Neural crest cell (in vitro differentiated cells): ENCODE measurements around the gene NSD2. TPM values are rescaled to one million over a fixed set of nuclear protein-coding genes. Genes with fewer than 3 reads are reported as not detected.

Source experiments
- DNase-seq: peaks from one replicate; pipeline ENCODE4 v3.0.0; 2021; ENCODE audit warnings: low read depth, mixed read lengths, low spot score
- H3K27ac Mint-ChIP-seq: one replicate; pipeline ENCODE4 v1.8.0; 2021; ENCODE audit warnings: mild to moderate bottlenecking, mixed read lengths; ENCODE audit not compliant: unreplicated experiment
- H3K27me3 Mint-ChIP-seq: 2 replicates; pipeline ENCODE4 v1.8.0; 2021; ENCODE audit warnings: low read depth, mild to moderate bottlenecking, mixed read lengths
- H3K36me3 Mint-ChIP-seq: 2 replicates; pipeline ENCODE4 v1.8.0; 2021; ENCODE audit warnings: low read depth, mild to moderate bottlenecking, mixed read lengths
- H3K4me1 Mint-ChIP-seq: 2 replicates; pipeline ENCODE4 v1.8.0; 2021; ENCODE audit warnings: mixed read lengths
- H3K4me3 Mint-ChIP-seq: one replicate; pipeline ENCODE4 v1.8.0; 2021; ENCODE audit warnings: mild to moderate bottlenecking, mixed read lengths
- H3K9me3 Mint-ChIP-seq: 2 replicates; pipeline ENCODE4 v1.8.0; 2021; ENCODE audit warnings: mixed read lengths
- total RNA-seq: library from RNA; stranded (reverse); gene quantifications from 2 replicates; pipeline ENCODE4 v1.2.1, GENCODE V29; 2021
- TF ChIP-seq, protein P1 (sequence below): fragments of 200-600 bp; sonication (generic); conservative IDR thresholded peaks from 2 replicates; pipeline ENCODE4 v1.5.0; 2021; ENCODE audit warnings: antibody characterized with exemption, mild to moderate bottlenecking

Gene NSD2
- total RNA-seq, 1 donor from 2014 or later = 274 TPM

DNA sequence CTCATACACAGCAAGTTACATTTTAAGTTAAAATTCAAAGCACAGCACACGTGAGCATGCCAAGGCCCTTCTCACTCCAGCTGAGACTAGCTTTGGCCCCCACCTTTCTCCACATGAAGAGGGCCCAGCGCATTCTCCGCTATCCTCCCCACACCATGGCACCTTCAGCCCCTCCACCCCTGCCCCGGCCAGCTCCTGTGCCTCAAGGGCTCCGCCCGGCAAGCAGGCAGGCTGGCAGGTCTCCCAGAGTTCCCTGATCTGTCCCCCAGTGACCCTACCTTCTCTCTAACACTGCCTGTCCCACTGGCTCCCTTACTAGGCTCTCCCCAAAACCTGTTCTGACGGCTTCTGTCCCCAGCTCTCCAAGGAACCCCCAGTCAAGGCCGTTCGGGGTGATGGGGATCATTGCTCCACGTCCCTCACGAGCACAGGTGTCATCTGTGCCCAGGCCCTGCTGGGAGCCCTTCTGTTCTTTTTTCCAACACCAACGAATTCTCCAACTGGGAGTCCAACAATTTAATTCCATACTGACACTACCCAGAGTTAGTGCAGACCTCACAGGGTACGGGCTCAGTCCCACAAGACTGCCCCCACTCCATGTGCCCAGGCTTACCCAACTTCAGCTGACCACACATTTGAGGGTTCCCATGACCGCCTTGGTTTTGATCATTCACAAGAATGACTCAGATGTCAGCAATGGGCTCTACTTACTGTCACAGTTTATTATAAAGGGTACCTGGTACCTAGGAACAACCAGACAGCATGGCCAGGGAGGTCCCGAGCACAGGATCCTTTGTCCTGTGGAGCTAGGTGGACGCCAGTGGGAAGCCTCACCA is 19.4 kb upstream of the NSD2 start:
- Mint-ChIP-seq H3K27ac (no peak overlapping the region), H3K4me1 (peaks cover 36% of the 10 kb centered on the region), H3K4me3 (peak overlapping the region; percentile 89), H3K9me3 (no peaks in the 10 kb centered on the region), H3K36me3 (peaks cover 5% of the 10 kb centered on the region), H3K27me3 (no peaks in the 10 kb centered on the region)
- no peak for DNase-seq
- TF ChIP-seq, protein P1, sequence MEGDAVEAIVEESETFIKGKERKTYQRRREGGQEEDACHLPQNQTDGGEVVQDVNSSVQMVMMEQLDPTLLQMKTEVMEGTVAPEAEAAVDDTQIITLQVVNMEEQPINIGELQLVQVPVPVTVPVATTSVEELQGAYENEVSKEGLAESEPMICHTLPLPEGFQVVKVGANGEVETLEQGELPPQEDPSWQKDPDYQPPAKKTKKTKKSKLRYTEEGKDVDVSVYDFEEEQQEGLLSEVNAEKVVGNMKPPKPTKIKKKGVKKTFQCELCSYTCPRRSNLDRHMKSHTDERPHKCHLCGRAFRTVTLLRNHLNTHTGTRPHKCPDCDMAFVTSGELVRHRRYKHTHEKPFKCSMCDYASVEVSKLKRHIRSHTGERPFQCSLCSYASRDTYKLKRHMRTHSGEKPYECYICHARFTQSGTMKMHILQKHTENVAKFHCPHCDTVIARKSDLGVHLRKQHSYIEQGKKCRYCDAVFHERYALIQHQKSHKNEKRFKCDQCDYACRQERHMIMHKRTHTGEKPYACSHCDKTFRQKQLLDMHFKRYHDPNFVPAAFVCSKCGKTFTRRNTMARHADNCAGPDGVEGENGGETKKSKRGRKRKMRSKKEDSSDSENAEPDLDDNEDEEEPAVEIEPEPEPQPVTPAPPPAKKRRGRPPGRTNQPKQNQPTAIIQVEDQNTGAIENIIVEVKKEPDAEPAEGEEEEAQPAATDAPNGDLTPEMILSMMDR = no peak

DNA sequence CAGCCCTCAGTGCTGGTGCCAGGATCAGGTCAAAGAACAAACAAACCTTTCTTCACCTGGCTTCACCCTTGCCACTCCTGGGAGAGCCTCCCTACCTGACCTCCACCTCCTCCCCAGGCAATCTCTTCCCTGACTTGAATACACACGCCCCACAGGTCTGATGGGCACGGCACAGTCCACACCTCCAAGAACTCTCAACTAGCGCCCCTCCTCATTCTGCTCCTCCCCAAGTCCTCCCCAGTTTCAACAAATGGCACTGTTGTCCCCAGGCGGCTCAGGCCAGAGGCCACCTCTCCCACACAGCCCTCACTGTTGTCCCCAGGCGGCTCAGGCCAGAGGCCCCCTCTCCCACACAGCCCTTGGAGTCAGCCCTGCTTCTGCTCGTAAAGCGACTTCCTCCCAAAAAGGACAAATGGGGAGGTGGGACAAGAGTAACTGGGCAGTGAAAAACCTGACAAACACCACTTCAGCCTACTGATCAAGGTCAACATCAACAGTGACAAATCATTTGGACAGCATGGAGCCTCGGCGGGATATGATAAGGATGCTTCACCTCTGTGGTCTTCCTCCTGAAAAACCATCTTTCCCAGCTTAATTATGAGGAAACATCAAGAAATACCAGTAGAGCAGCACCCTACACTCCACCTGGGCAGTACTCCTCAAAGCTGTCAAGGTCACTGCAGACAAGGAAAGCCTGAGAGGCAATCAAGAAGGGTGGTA is 18.1 kb upstream of the NSD2 start:
- peaks cover 2% of the 10 kb centered on the region for H3K36me3 Mint-ChIP-seq
- no peaks in the 10 kb centered on the region for H3K9me3 Mint-ChIP-seq
- no peak for DNase-seq
- H3K27me3 Mint-ChIP-seq = no peaks in the 10 kb centered on the region
- H3K27ac Mint-ChIP-seq = peak overlapping the region; percentile 31
- H3K4me3 Mint-ChIP-seq = peak overlapping the region; percentile 89
- peaks cover 45% of the 10 kb centered on the region for H3K4me1 Mint-ChIP-seq
- TF ChIP-seq, protein P1 = no peak

DNA sequence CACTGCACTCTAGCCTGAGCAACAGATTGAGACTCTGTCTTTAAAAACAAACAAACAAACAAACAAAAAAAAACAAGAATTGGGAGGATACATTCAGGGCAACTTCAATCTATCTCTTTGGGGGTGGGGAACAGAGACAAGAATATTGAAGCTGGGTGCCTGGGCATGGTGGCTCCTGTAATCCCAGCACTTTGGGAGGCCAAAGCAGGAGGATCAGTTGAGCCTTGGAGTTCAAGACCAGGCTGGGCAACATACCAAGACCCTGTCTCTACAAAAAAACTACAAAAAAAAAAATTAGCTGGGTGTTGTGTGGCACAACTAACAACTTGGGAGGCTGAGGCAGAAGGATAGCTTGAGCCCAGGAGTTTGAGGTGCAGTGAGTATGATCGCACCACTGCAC is 16.4 kb upstream of the NSD2 start:
- Mint-ChIP-seq H3K27ac (no peak overlapping the region), H3K36me3 (peaks cover 2% of the 10 kb centered on the region), H3K4me1 (peaks cover 45% of the 10 kb centered on the region), H3K4me3 (peak overlapping the region; percentile 90), H3K9me3 (no peaks in the 10 kb centered on the region), H3K27me3 (peaks cover 2% of the 10 kb centered on the region)
- no peak for DNase-seq
- TF ChIP-seq, protein P1 = no peak

DNA sequence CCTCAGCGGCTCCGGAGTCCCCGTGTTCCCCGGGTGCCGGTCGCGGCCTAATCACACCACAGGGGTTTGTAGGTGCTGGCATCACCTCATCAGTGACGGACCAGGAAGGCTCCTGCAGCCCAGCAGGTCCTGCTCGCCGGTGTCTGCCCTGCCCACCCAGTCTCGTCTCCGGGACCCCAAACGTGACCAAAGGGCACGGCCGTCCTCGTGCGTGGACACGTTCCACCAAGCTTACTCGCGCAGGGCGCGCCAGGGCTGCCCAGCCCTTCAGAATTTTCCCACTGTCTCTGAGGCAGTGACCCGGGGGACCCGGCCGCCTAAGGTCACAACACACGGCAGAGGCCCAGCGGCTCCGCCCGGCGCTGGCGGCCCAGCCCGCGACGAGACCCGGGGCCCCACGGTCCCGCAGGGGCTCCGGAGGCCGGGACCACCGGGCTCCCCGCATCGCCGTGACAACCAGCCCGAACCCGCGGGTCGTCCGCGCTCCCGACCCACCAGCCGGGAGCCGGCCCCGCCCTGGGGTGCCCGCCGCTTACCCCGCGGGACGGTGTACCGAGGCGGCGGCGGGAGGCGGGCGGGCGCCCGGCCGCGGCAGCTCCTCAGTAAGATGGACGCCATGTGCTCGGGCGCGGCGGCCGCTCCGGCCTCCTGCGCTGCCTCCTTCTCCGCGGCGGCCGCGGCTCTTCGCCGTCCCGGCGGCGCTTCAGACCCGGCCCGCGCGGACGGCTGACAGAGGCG is 15.7 kb upstream of the NSD2 start:
- Mint-ChIP-seq H3K27ac (no peak overlapping the region), H3K27me3 (peaks cover 2% of the 10 kb centered on the region), H3K36me3 (peaks cover 2% of the 10 kb centered on the region), H3K4me1 (peaks cover 42% of the 10 kb centered on the region), H3K9me3 (no peaks in the 10 kb centered on the region), H3K4me3 (peak overlapping the region; percentile 90)
- TF ChIP-seq, protein P1 = no peak
- DNase-seq = no peak
